B cell (primary cell): Measurements from ENCODE around the gene SPSB1. TPM values are rescaled to one million over a fixed set of nuclear protein-coding genes. Genes with fewer than 3 reads are reported as not detected.

Experiments used
- ATAC-seq: fragments of 200-7000 bp; cut with Tn5 transposase; one replicate; pipeline ENCODE4 v1.10.0; 2021; ENCODE audit warnings: low read depth, mild to moderate bottlenecking, moderate number of reproducible peaks, moderate library complexity
- CTCF ChIA-PET: fragments of 350-600 bp; sonication (Branson Sonifier 250); formaldehyde crosslinking; loops from one replicate; lab custom pipeline; 2021; ENCODE audit warnings: antibody characterized with exemption, inconsistent platforms; lab: Charles Lee
- POLR2A ChIA-PET: fragments of 350-600 bp; sonication (Branson Sonifier 250); formaldehyde crosslinking; loops from one replicate; lab custom pipeline; 2021; ENCODE audit warnings: antibody characterized with exemption; lab: Charles Lee
- DNase-seq: peaks from one replicate; pipeline ENCODE4 v3.0.0; 2013
- H2AFZ ChIP-seq: 2 replicates; pipeline ENCODE4 v1.6.1; 2012; ENCODE audit warnings: mild to moderate bottlenecking, low read depth, low read length; ENCODE audit not compliant: insufficient read depth, poor library complexity, severe bottlenecking
- H3K27ac ChIP-seq, 2 donors: 1 replicate in 1 of 2; 2 replicates in 1 of 2; pipeline ENCODE4 v1.5.1; 2012 to 2013; ENCODE audit warnings: low read length in 2 of 2, mild to moderate bottlenecking in 2 of 2, moderate library complexity in 1 of 2
- H3K27me3 ChIP-seq, 4 experiments: fragments of 200-600 bp in 1 of 4; sonication (generic) in 1 of 4; replicated peaks in 1 of 4; 1 replicate in 2 of 4; 2 replicates in 2 of 4; pipeline versions ENCODE4 v1.6.1 to v1.7.0; 2013 to 2016; ENCODE audit warnings: low read length in 3 of 4, mild to moderate bottlenecking in 2 of 4, mixed read lengths in 1 of 4, moderate library complexity in 1 of 4; ENCODE audit not compliant: insufficient read depth in 4 of 4, control insufficient read depth in 3 of 4; ENCODE audit errors: control extremely low read depth in 1 of 4
- H3K36me3 ChIP-seq, 2 experiments: replicated peaks in 1 of 2; 1 replicate in 1 of 2; 2 replicates in 1 of 2; pipeline versions ENCODE4 v1.6.1 to v1.7.1; 2013; ENCODE audit warnings: low read length in 1 of 2; ENCODE audit not compliant: insufficient read depth in 2 of 2, control insufficient read depth in 1 of 2; ENCODE audit errors: control extremely low read depth in 1 of 2, extremely low read depth in 1 of 2
- H3K4me1 ChIP-seq, 2 donors: fragments of 200-600 bp in 1 of 2; sonication (generic) in 1 of 2; 1 replicate in 1 of 2; 2 replicates in 1 of 2; pipeline versions ENCODE4 v1.5.1 to v1.6.1; 2013 to 2017; ENCODE audit warnings: low read length in 2 of 2; ENCODE audit not compliant: control insufficient read depth in 2 of 2, insufficient read depth in 2 of 2
- H3K4me2 ChIP-seq: replicated peaks from 2 replicates; pipeline ENCODE3; 2012; ENCODE audit warnings: mild to moderate bottlenecking, low read depth, low read length; ENCODE audit not compliant: poor library complexity, severe bottlenecking
- H3K4me3 ChIP-seq, 5 experiments: fragments of 200-600 bp in 1 of 5; sonication (generic) in 1 of 5; 1 replicate in 3 of 5; 2 replicates in 2 of 5; pipeline versions ENCODE4 v1.5.1 to v1.7.0; 2011 to 2016; ENCODE audit warnings: low read length in 4 of 5, mild to moderate bottlenecking in 4 of 5, low read depth in 2 of 5, control low read depth in 1 of 5, moderate library complexity in 1 of 5; ENCODE audit not compliant: insufficient read depth in 1 of 5; ENCODE audit errors: control extremely low read depth in 1 of 5, extremely low read depth in 1 of 5
- H3K79me2 ChIP-seq: fragments of 200-600 bp; sonication (generic); one replicate; pipeline ENCODE4 v1.6.0; 2016; ENCODE audit warnings: low read length; ENCODE audit not compliant: control insufficient read depth, insufficient read depth
- H3K9ac ChIP-seq: fragments of 200-600 bp; sonication (generic); 2 replicates; pipeline ENCODE4 v1.6.1; 2017; ENCODE audit warnings: mild to moderate bottlenecking, low read length, moderate library complexity
- H3K9me3 ChIP-seq, 3 donors: one replicate each; pipeline versions ENCODE4 v1.6.1 to v1.7.1; 2013; ENCODE audit warnings: low read length in 2 of 3; ENCODE audit not compliant: control insufficient read depth in 2 of 3, insufficient read depth in 1 of 3; ENCODE audit errors: control extremely low read depth in 1 of 3
- H4K20me1 ChIP-seq: 2 replicates; pipeline ENCODE4 v1.6.0; 2012; ENCODE audit warnings: mild to moderate bottlenecking, low read length; ENCODE audit not compliant: insufficient read depth, control insufficient read depth, poor library complexity, severe bottlenecking
- H3K27ac Mint-ChIP-seq: one replicate; pipeline ENCODE4 v1.8.0; 2021; ENCODE audit warnings: mixed read lengths
- H3K27me3 Mint-ChIP-seq: one replicate; pipeline ENCODE4 v1.8.0; 2021; ENCODE audit warnings: mixed read lengths
- H3K4me1 Mint-ChIP-seq: one replicate; pipeline ENCODE4 v1.8.0; 2021; ENCODE audit warnings: mixed read lengths
- H3K4me3 Mint-ChIP-seq: one replicate; pipeline ENCODE4 v1.8.0; 2021; ENCODE audit warnings: mixed read lengths
- H3K9me3 Mint-ChIP-seq: one replicate; pipeline ENCODE4 v1.8.0; 2022; ENCODE audit warnings: mixed read lengths; ENCODE audit not compliant: insufficient read depth
- CTCF ChIP-seq: fragments of 200-600 bp; IDR thresholded peaks from one replicate; pipeline ENCODE4 v1.8.0; 2022; ENCODE audit warnings: antibody characterized with exemption, mild to moderate bottlenecking
- EZH2 ChIP-seq: IDR thresholded peaks from 2 replicates; pipeline ENCODE4 v1.6.1; 2012; ENCODE audit warnings: borderline replicate concordance, low read depth, mild to moderate bottlenecking, moderate library complexity, low read length; ENCODE audit not compliant: insufficient read depth, poor library complexity, severe bottlenecking
- WGBS: methylation state at CpG from one replicate; pipeline ENCODE4 v1.1.5; 2013; ENCODE audit warnings: missing lambda C conversion rate; ENCODE audit not compliant: insufficient coverage; 5-methylcytosine and 5-hydroxymethylcytosine counted together
- intact Hi-C: fragments of 100-400 bp; cut with micrococcal nuclease; formaldehyde crosslinking; loops from one replicate; pipeline ENCODE4 v1.10.0; 2022
- polyA plus RNA-seq: library from polyadenylated mRNA; depleted of rRNA; stranded (reverse); fragments of >200 nt; gene quantifications from 2 replicates; pipeline ENCODE4 v1.2.3, GENCODE V29; 2012
- total RNA-seq, 2 donors: library from RNA; stranded (reverse); fragments of 120-200 nt in 1 of 2; gene quantifications; 1 replicate in 1 of 2; 2 replicates in 1 of 2; pipeline versions ENCODE4 v1.2.3 to v1.2.4, GENCODE V29; 2013 to 2022

Gene SPSB1
- total and polyA plus RNA-seq, 2 donors (not counting 1 experiment from before 2014, with no cell fraction given) = 1.7 to 9.4 TPM

GRCh38 chr1:9391620-9392019 is 98.9 kb downstream of the SPSB1 start:
- Mint-ChIP-seq H3K27ac (no peak overlapping the region), H3K4me1 (no peaks in the 10 kb centered on the region), H3K4me3 (no peak overlapping the region), H3K9me3 (no peaks in the 10 kb centered on the region), H3K27me3 (peaks cover 13% of the 10 kb centered on the region)
- H3K27ac ChIP-seq = no peak overlapping the region
- no peak overlapping the region for H3K4me3 ChIP-seq
- no peaks in the 10 kb centered on the region for H3K4me1 ChIP-seq
- DNase-seq (no peak), ATAC-seq (no peak)
- no peaks in the 10 kb centered on the region for H4K20me1 ChIP-seq
- H3K79me2 ChIP-seq = no peaks in the 10 kb centered on the region
- TF ChIP-seq EZH2 (no peak), CTCF (no peak)
- H3K9me3 ChIP-seq = peaks cover 0 to 14% (median 0%) of the 10 kb centered on the region in 3 donors
- H3K36me3 ChIP-seq = no peaks in the 10 kb centered on the region
- no peak overlapping the region for H3K9ac ChIP-seq
- no peaks in the 10 kb centered on the region for H3K27me3 ChIP-seq
- H3K4me2 ChIP-seq = no peak overlapping the region
- CTCF ChIA-PET = no interaction called here
- 86% methylated on average over 6 of the region's 6 CpGs for WGBS
- intact Hi-C loops = no loop called here
- POLR2A ChIA-PET = no interaction called here
- no peak overlapping the region for H2AFZ ChIP-seq

GRCh38 chr1:9394010-9394409 is 101.3 kb downstream of the SPSB1 start:
- peaks cover 5% of the 10 kb centered on the region for H3K27me3 Mint-ChIP-seq
- Histone ChIP-seq H3K79me2 (no peaks in the 10 kb centered on the region), H3K4me1 (peaks cover 0 to 7% of the 10 kb centered on the region in 2 donors), H3K27me3 (no peaks in the 10 kb centered on the region), H3K4me3 (no peak overlapping the region), H3K9me3 (peaks cover 0 to 14% (median 0%) of the 10 kb centered on the region in 3 donors), H4K20me1 (no peaks in the 10 kb centered on the region), H3K27ac (no peak overlapping the region), H3K36me3 (no peaks in the 10 kb centered on the region), H3K9ac (no peak overlapping the region), H3K4me2 (no peak overlapping the region), H2AFZ (no peak overlapping the region)
- no peak for TF ChIP-seq EZH2
- no peak for TF ChIP-seq CTCF
- peaks cover 2% of the 10 kb centered on the region for H3K4me1 Mint-ChIP-seq
- intact Hi-C loops = no loop called here
- no peak overlapping the region for H3K4me3 Mint-ChIP-seq
- WGBS = 32% methylated on average over 3 of the region's 6 CpGs
- ATAC-seq (no peak), DNase-seq (no peak)
- ChIA-PET CTCF (no interaction called here), POLR2A (no interaction called here)
- no peaks in the 10 kb centered on the region for H3K9me3 Mint-ChIP-seq
- no peak overlapping the region for H3K27ac Mint-ChIP-seq
